ENCODE results near the gene GYS2.

DNA sequence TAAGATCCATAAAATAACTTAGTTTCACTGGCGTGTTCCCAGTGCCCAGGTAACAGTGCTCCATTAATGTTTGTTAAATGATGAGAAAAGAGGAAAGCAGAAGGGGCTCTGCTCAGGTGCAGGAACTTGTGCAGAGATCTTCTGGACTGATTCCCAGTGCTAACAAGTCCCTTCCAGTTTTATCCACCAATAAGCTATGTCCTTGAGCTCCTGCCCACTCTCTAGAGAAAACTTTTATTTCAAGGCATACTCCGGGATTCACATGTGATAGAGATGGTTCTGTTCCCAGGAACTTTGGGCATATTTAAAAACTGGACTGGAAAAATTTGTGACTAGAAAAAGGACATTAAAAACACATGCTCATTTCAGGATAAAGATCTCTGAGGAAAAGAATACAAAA lies 1.9 kb downstream of the GYS2 start:
- no peak for TF ChIP-seq SMC3 (IDR thresholded peaks at IDR 0.05; ENCODE audit: low read depth, low read length)
- TF ChIP-seq POLR2A (IDR thresholded peaks at IDR 0.05; ENCODE audit: low read depth, low read length): no peak
- no peak for TF ChIP-seq MXI1 (IDR thresholded peaks at IDR 0.05; ENCODE audit: borderline replicate concordance, low read depth, low read length)
- TF ChIP-seq, protein P1, sequence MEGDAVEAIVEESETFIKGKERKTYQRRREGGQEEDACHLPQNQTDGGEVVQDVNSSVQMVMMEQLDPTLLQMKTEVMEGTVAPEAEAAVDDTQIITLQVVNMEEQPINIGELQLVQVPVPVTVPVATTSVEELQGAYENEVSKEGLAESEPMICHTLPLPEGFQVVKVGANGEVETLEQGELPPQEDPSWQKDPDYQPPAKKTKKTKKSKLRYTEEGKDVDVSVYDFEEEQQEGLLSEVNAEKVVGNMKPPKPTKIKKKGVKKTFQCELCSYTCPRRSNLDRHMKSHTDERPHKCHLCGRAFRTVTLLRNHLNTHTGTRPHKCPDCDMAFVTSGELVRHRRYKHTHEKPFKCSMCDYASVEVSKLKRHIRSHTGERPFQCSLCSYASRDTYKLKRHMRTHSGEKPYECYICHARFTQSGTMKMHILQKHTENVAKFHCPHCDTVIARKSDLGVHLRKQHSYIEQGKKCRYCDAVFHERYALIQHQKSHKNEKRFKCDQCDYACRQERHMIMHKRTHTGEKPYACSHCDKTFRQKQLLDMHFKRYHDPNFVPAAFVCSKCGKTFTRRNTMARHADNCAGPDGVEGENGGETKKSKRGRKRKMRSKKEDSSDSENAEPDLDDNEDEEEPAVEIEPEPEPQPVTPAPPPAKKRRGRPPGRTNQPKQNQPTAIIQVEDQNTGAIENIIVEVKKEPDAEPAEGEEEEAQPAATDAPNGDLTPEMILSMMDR (conservative IDR thresholded peaks at IDR 0.05; ENCODE audit: low read depth, low read length): no peak

Data from IMR-90 (cell line).